GM23338 (cell line): Measurements from ENCODE around the gene PGM2. TPM values are rescaled to one million over a fixed set of nuclear protein-coding genes. Genes with fewer than 3 reads are reported as not detected.

Experiments used
- ATAC-seq: fragments of 200-7000 bp; cut with Tn5 transposase; 3 replicates; pipeline ENCODE4 v1.9.1; 2020
- DNase-seq: peaks from one replicate; pipeline ENCODE4 v3.0.0-alpha.2; 2015; ENCODE audit warnings: low spot score
- H2AFZ ChIP-seq: fragments of 200-600 bp; sonication (generic); 2 replicates; pipeline ENCODE4 v1.8.0; 2016; ENCODE audit warnings: antibody characterized with exemption, mild to moderate bottlenecking, moderate library complexity
- H3F3A ChIP-seq: fragments of 200-600 bp; sonication (generic); replicated peaks from 2 replicates; pipeline ENCODE4 v1.8.0; 2017; ENCODE audit warnings: antibody characterized with exemption, mixed run types, low read depth
- H3K27ac ChIP-seq: fragments of 200-600 bp; sonication (generic); 2 replicates; pipeline ENCODE4 v1.6.1; 2016; ENCODE audit warnings: low read depth
- H3K27me3 ChIP-seq: fragments of 200-600 bp; sonication (generic); 2 replicates; pipeline ENCODE4 v1.8.0; 2016; ENCODE audit warnings: mild to moderate bottlenecking, mixed run types, moderate library complexity; ENCODE audit not compliant: insufficient read depth
- H3K36me3 ChIP-seq: fragments of 200-600 bp; sonication (generic); 2 replicates; pipeline ENCODE4 v1.8.0; 2016; ENCODE audit warnings: mild to moderate bottlenecking; ENCODE audit not compliant: insufficient read depth
- H3K4me1 ChIP-seq: fragments of 200-600 bp; sonication (generic); 2 replicates; pipeline ENCODE4 v1.8.0; 2016; ENCODE audit warnings: mild to moderate bottlenecking, moderate library complexity; ENCODE audit not compliant: insufficient read depth
- H3K4me2 ChIP-seq: fragments of 200-600 bp; sonication (generic); 2 replicates; pipeline ENCODE4 v1.7.1; 2017; ENCODE audit warnings: mixed run types
- H3K4me3 ChIP-seq: fragments of 200-600 bp; sonication (generic); 2 replicates; pipeline ENCODE4 v1.6.1; 2016; ENCODE audit warnings: mixed run types
- H3K79me2 ChIP-seq: fragments of 200-600 bp; sonication (generic); replicated peaks from 2 replicates; pipeline ENCODE4 v1.8.0; 2017; ENCODE audit warnings: mild to moderate bottlenecking; ENCODE audit not compliant: insufficient read depth
- H3K9me2 ChIP-seq: fragments of 200-600 bp; sonication (generic); 2 replicates; pipeline ENCODE4 v1.8.0; 2017; ENCODE audit not compliant: insufficient read depth
- H4K20me1 ChIP-seq: fragments of 200-600 bp; sonication (generic); replicated peaks from 2 replicates; pipeline ENCODE4 v1.8.0; 2017; ENCODE audit warnings: mild to moderate bottlenecking; ENCODE audit not compliant: insufficient read depth
- H3K27ac Mint-ChIP-seq: 2 replicates; pipeline ENCODE4 v1.8.0; 2020; ENCODE audit warnings: inconsistent platforms, mild to moderate bottlenecking, moderate library complexity, mixed read lengths
- H3K27me3 Mint-ChIP-seq: 3 replicates; pipeline ENCODE4 v1.8.0; 2022; ENCODE audit warnings: low read depth, mild to moderate bottlenecking, moderate library complexity, mixed read lengths, inconsistent platforms; ENCODE audit not compliant: insufficient read depth, poor library complexity
- H3K36me3 Mint-ChIP-seq: 3 replicates; pipeline ENCODE4 v1.8.0; 2021; ENCODE audit warnings: low read depth, mild to moderate bottlenecking, inconsistent platforms, moderate library complexity, mixed read lengths
- H3K4me1 Mint-ChIP-seq: 3 replicates; pipeline ENCODE4 v1.8.0; 2020; ENCODE audit warnings: mild to moderate bottlenecking, inconsistent platforms, mixed read lengths
- H3K4me3 Mint-ChIP-seq: 3 replicates; pipeline ENCODE4 v1.8.0; 2021; ENCODE audit warnings: moderate library complexity, mild to moderate bottlenecking, inconsistent platforms, mixed read lengths
- H3K9me3 Mint-ChIP-seq: 3 replicates; pipeline ENCODE4 v1.8.0; 2020; ENCODE audit warnings: moderate library complexity, mild to moderate bottlenecking, inconsistent platforms, mixed read lengths
- CTCF ChIP-seq, 2 experiments: fragments of 200-600 bp in 1 of 2; sonication (generic) in 1 of 2; conservative IDR thresholded peaks; 2 replicates each; pipeline versions ENCODE4 v1.5.1 to v1.6.1; 2016 to 2017; ENCODE audit warnings: antibody characterized with exemption in 2 of 2, low read depth in 2 of 2, mild to moderate bottlenecking in 2 of 2, moderate library complexity in 1 of 2
- ETS1 ChIP-seq: IDR thresholded peaks from 2 replicates; pipeline ENCODE4 v1.6.1; 2016; ENCODE audit warnings: antibody characterized with exemption
- EZH2 ChIP-seq: fragments of 200-600 bp; sonication (generic); IDR thresholded peaks from one replicate; pipeline ENCODE4 v1.8.0; 2017; ENCODE audit warnings: antibody characterized with exemption, mild to moderate bottlenecking, low read depth; ENCODE audit not compliant: unreplicated experiment
- EZH2phosphoT487 ChIP-seq: fragments of 200-600 bp; sonication (generic); IDR thresholded peaks from one replicate; pipeline ENCODE4 v1.8.1; 2018; ENCODE audit warnings: antibody characterized with exemption; ENCODE audit not compliant: unreplicated experiment
- JUNB ChIP-seq: IDR thresholded peaks from one replicate; pipeline ENCODE4 v1.6.1; 2016; ENCODE audit warnings: antibody characterized with exemption; ENCODE audit not compliant: unreplicated experiment
- POLR2AphosphoS5 ChIP-seq: IDR thresholded peaks from 2 replicates; pipeline ENCODE4 v1.6.1; 2016; ENCODE audit warnings: antibody characterized with exemption, low read depth
- REST ChIP-seq: IDR thresholded peaks from one replicate; pipeline ENCODE4 v1.6.1; 2018; ENCODE audit warnings: antibody characterized with exemption; ENCODE audit not compliant: unreplicated experiment
- STAT1 ChIP-seq: IDR thresholded peaks from one replicate; pipeline ENCODE4 v1.6.1; 2016; ENCODE audit warnings: antibody characterized with exemption; ENCODE audit not compliant: unreplicated experiment
- ZNF114 ChIP-seq: fragments of 250-450 bp; sonication (Bioruptor Pico); IDR thresholded peaks from 2 replicates; pipeline ENCODE4 v1.5.0; 2020; ENCODE audit warnings: mild to moderate bottlenecking, moderate library complexity
- ZNF331 ChIP-seq: fragments of 250-450 bp; sonication (Bioruptor Pico); IDR thresholded peaks from 2 replicates; pipeline ENCODE4 v1.5.0; 2020; ENCODE audit warnings: low read depth, mild to moderate bottlenecking, moderate library complexity
- ZNF462 ChIP-seq: fragments of 250-450 bp; sonication (Bioruptor Pico); IDR thresholded peaks from 2 replicates; pipeline ENCODE4 v1.5.0; 2020; ENCODE audit warnings: mild to moderate bottlenecking, moderate library complexity
- polyA plus RNA-seq: library from polyadenylated mRNA; unstranded; fragments of >200 nt; fragmentation: Nextera tagmentation; extraction: Ambion mirVana; gene quantifications from 2 replicates; pipeline ENCODE4 v1.2.1, GENCODE V29; 2016
- total RNA-seq: library from RNA; depleted of rRNA; stranded (reverse); fragments of >200 nt; shearing (Covaris generic); gene quantifications from 2 replicates; pipeline ENCODE4 v1.2.3, GENCODE V29; 2014

The PGM2 gene
- total and polyA plus RNA-seq, 2 experiments from 2014 or later: 11.4 to 30.8 TPM

- TF ChIP-seq ZNF114 (CRISPR knock-in tag) (no peak), CTCF (conservative IDR thresholded peaks at IDR 0.05; ENCODE audit: low read depth in 2 of 2) (no peak)
These were observed 11.0 kb downstream of the PGM2 start (continued) for GRCh38 chr4:37837446-37837845.

GRCh38 chr4:37839426-37839825 lies 12.9 kb downstream of the PGM2 start:
- Mint-ChIP-seq H3K4me3 (no peak overlapping the region), H3K36me3 (peaks cover 26% of the 10 kb centered on the region), H3K9me3 (no peaks in the 10 kb centered on the region), H3K27ac (no peak overlapping the region), H3K27me3 (peaks cover 3% of the 10 kb centered on the region), H3K4me1 (no peaks in the 10 kb centered on the region)
- no peaks in the 10 kb centered on the region for H3F3A ChIP-seq
- H3K27me3 ChIP-seq: no peaks in the 10 kb centered on the region
- no peak for DNase-seq
- no peaks in the 10 kb centered on the region for H3K79me2 ChIP-seq
- H3K9me2 ChIP-seq: no peaks in the 10 kb centered on the region
- no peak for ATAC-seq
- no peak overlapping the region for H3K4me3 ChIP-seq
- no peak overlapping the region for H2AFZ ChIP-seq
- peaks cover 6% of the 10 kb centered on the region for H4K20me1 ChIP-seq
- H3K27ac ChIP-seq: no peak overlapping the region
- H3K4me1 ChIP-seq: no peaks in the 10 kb centered on the region
- peaks cover 25% of the 10 kb centered on the region for H3K36me3 ChIP-seq
- no peak overlapping the region for H3K4me2 ChIP-seq
- TF ChIP-seq ZNF462: no peak
- no peak for TF ChIP-seq POLR2AphosphoS5
- TF ChIP-seq JUNB: no peak
- no peak for TF ChIP-seq STAT1
- TF ChIP-seq EZH2: no peak
- no peak for TF ChIP-seq ZNF331 (CRISPR knock-in tag)
- no peak for TF ChIP-seq EZH2phosphoT487
- no peak for TF ChIP-seq ETS1
- TF ChIP-seq REST: no peak
- no peak for TF ChIP-seq CTCF (conservative IDR thresholded peaks at IDR 0.05; ENCODE audit: low read depth in 2 of 2)
